ENCODE measurements around the gene NR1I2.

NR1I2 gene

DNA sequence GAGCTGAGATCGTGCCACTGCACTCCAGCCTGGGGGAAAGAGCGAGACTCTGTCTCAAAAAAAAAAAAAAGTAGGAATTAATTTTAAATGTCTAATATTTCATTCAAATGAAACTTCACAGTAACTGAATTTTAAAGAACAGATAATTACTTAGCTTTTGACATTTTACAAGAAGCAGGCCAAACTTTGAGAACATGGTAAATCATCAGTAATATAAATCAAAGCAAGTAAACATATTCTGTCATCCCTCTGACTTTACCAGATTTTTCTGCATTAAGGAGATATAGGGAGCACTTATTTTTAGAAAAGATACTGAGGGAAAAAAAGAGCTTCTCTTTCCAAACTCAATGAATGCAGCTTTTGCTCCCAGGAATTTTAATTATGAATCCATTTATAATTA lies 37.0 kb downstream of the NR1I2 start:
- no peaks in the 10 kb centered on the region for H3K27me3 Mint-ChIP-seq
- no peaks in the 10 kb centered on the region for H3K36me3 Mint-ChIP-seq
- ATAC-seq (ENCODE audit: low read depth), result no peak
- H3K27ac Mint-ChIP-seq, result no peak overlapping the region
- no peaks in the 10 kb centered on the region for H3K4me1 Mint-ChIP-seq
- H3K9me3 Mint-ChIP-seq, result no peaks in the 10 kb centered on the region
- DNase-seq (ENCODE audit: low spot score in 2 of 2), result no peak
- H3K4me3 Mint-ChIP-seq, result no peak overlapping the region

GRCh38 chr3:119819806-119820205 lies 37.9 kb downstream of the NR1I2 start:
- Mint-ChIP-seq H3K4me1 (no peaks in the 10 kb centered on the region), H3K4me3 (no peak overlapping the region), H3K36me3 (no peaks in the 10 kb centered on the region)

GRCh38 chr3:119825820-119826219 lies 43.9 kb downstream of the NR1I2 start:
- no peak overlapping the region for H3K4me3 Mint-ChIP-seq
- H3K4me1 Mint-ChIP-seq, result no peaks in the 10 kb centered on the region
- DNase-seq (ENCODE audit: low spot score in 2 of 2) (no peak), ATAC-seq (ENCODE audit: low read depth) (no peak)
- peaks cover 7% of the 10 kb centered on the region for H3K36me3 Mint-ChIP-seq
- no peaks in the 10 kb centered on the region for H3K9me3 Mint-ChIP-seq
- no peaks in the 10 kb centered on the region for H3K27me3 Mint-ChIP-seq
- H3K27ac Mint-ChIP-seq, result peak overlapping the region; percentile 70

More at GRCh38 chr3:119819806-119820205, 37.9 kb downstream of the NR1I2 start:
- H3K27me3 Mint-ChIP-seq, result no peaks in the 10 kb centered on the region
- no peak overlapping the region for H3K27ac Mint-ChIP-seq
- DNase-seq (ENCODE audit: low spot score in 2 of 2) (no peak), ATAC-seq (ENCODE audit: low read depth) (no peak)
- H3K9me3 Mint-ChIP-seq, result no peaks in the 10 kb centered on the region

- H3K36me3 Mint-ChIP-seq, result peaks cover 8% of the 10 kb centered on the region
- ATAC-seq (ENCODE audit: low read depth) (no peak), DNase-seq (ENCODE audit: low spot score in 2 of 2) (no peak)
- no peaks in the 10 kb centered on the region for H3K4me1 Mint-ChIP-seq
- no peaks in the 10 kb centered on the region for H3K27me3 Mint-ChIP-seq
- H3K27ac Mint-ChIP-seq, result no peak overlapping the region
- no peaks in the 10 kb centered on the region for H3K9me3 Mint-ChIP-seq
- no peak overlapping the region for H3K4me3 Mint-ChIP-seq
These were observed 45.1 kb downstream of the NR1I2 start for GRCh38 chr3:119826711-119827608.

GRCh38 chr3:119829420-119829819 lies 47.5 kb downstream of the NR1I2 start:
- H3K27ac Mint-ChIP-seq, result no peak overlapping the region
- no peaks in the 10 kb centered on the region for H3K4me1 Mint-ChIP-seq
- no peak for ATAC-seq (ENCODE audit: low read depth)
- H3K4me3 Mint-ChIP-seq, result no peak overlapping the region
- H3K36me3 Mint-ChIP-seq, result peaks cover 15% of the 10 kb centered on the region
- DNase-seq (ENCODE audit: low spot score in 2 of 2), result no peak
- H3K9me3 Mint-ChIP-seq, result no peaks in the 10 kb centered on the region
- H3K27me3 Mint-ChIP-seq, result no peaks in the 10 kb centered on the region

GRCh38 chr3:119831022-119831421 lies 49.1 kb downstream of the NR1I2 start:
- H3K27ac Mint-ChIP-seq, result no peak overlapping the region
- H3K9me3 Mint-ChIP-seq, result no peaks in the 10 kb centered on the region
- no peak for ATAC-seq (ENCODE audit: low read depth)
- H3K36me3 Mint-ChIP-seq, result peaks cover 15% of the 10 kb centered on the region
- H3K4me1 Mint-ChIP-seq, result peaks cover 4% of the 10 kb centered on the region
- no peaks in the 10 kb centered on the region for H3K27me3 Mint-ChIP-seq
- DNase-seq (ENCODE audit: low spot score in 2 of 2), result no peak
- H3K4me3 Mint-ChIP-seq, result no peak overlapping the region

DNA sequence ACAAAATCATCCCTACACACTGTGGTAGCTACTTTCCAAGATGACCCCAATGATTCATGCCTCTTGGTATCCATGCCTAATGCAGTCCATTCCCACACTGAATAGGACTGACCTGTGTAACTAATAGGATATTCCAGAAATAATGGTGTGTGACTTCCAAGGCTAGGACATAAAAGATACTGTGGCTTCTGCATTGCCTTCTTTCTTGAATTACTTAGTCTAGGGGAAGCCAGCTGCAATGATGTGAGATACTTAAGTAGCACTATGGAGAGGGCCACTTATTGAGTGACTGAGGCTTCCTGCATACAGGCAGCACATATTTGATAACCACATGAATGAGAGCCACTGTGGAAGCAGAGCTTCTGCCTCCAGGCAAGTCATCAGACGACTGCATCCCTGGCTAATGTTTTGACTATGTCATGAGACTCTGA lies 50.1 kb downstream of the NR1I2 start:
- no peak for ATAC-seq (ENCODE audit: low read depth)
- H3K4me1 Mint-ChIP-seq, result peaks cover 4% of the 10 kb centered on the region
- H3K9me3 Mint-ChIP-seq, result no peaks in the 10 kb centered on the region
- peaks cover 15% of the 10 kb centered on the region for H3K36me3 Mint-ChIP-seq
- no peak for DNase-seq (ENCODE audit: low spot score in 2 of 2)
- H3K4me3 Mint-ChIP-seq, result no peak overlapping the region
- H3K27ac Mint-ChIP-seq, result no peak overlapping the region
- no peaks in the 10 kb centered on the region for H3K27me3 Mint-ChIP-seq

- Mint-ChIP-seq H3K27me3 (no peaks in the 10 kb centered on the region), H3K4me3 (no peak overlapping the region), H3K27ac (no peak overlapping the region), H3K4me1 (peaks cover 4% of the 10 kb centered on the region), H3K9me3 (no peaks in the 10 kb centered on the region), H3K36me3 (peaks cover 15% of the 10 kb centered on the region)
- DNase-seq (ENCODE audit: low spot score in 2 of 2) (no peak), ATAC-seq (ENCODE audit: low read depth) (no peak)
These were observed 53.0 kb downstream of the NR1I2 start for GRCh38 chr3:119834754-119835370.

- ATAC-seq (ENCODE audit: low read depth) (no peak), DNase-seq (ENCODE audit: low spot score in 2 of 2) (no peak)
- H3K9me3 Mint-ChIP-seq, result no peaks in the 10 kb centered on the region
- H3K4me1 Mint-ChIP-seq, result peaks cover 4% of the 10 kb centered on the region
- H3K27ac Mint-ChIP-seq, result no peak overlapping the region
- no peaks in the 10 kb centered on the region for H3K27me3 Mint-ChIP-seq
- H3K36me3 Mint-ChIP-seq, result peaks cover 14% of the 10 kb centered on the region
- H3K4me3 Mint-ChIP-seq, result no peak overlapping the region
These were observed 53.7 kb downstream of the NR1I2 start for GRCh38 chr3:119835556-119835955.

DNA sequence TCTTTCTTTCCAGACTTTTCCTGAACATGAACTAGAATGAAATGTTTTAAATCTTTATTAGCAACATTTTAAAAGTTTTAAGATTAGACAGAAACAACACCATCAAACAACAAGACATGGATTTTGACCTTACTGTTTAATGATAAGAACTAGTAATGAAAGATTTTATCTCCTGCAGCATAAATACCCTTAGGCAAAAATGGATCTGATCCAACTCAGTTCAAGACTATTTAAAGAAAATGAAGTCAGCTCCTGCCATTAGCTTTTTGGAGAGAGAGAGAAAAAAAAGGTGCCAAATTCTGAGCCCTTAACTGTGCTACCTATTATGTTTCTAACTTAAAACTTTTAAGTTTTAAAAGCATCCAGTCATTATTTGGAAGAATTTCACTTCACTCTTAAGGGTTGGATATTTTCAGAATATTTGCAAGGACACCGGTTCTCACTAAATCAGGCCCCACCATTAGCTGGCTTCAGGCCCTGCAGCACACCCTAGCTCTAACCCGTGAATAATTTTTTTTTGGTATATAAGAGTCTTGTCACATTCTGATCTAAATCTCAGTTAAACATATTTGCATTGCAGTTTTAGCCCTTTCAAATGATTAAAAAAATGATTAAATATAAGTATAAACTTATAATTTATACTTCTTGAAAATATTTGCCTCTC lies 60.0 kb downstream of the NR1I2 start:
- ATAC-seq (ENCODE audit: low read depth), result no peak
- Mint-ChIP-seq H3K4me3 (no peak overlapping the region), H3K27ac (peak overlapping the region; percentile 20), H3K9me3 (no peaks in the 10 kb centered on the region), H3K36me3 (peaks cover 31% of the 10 kb centered on the region), H3K4me1 (peaks cover 13% of the 10 kb centered on the region), H3K27me3 (no peaks in the 10 kb centered on the region)
- DNase-seq (ENCODE audit: low spot score in 2 of 2), result no peak

- no peak overlapping the region for H3K27ac Mint-ChIP-seq
- ATAC-seq (ENCODE audit: low read depth) (no peak), DNase-seq (ENCODE audit: low spot score in 2 of 2) (no peak)
- H3K4me1 Mint-ChIP-seq, result peaks cover 8% of the 10 kb centered on the region
- H3K4me3 Mint-ChIP-seq, result no peak overlapping the region
- no peaks in the 10 kb centered on the region for H3K27me3 Mint-ChIP-seq
- H3K36me3 Mint-ChIP-seq, result peaks cover 37% of the 10 kb centered on the region
- no peaks in the 10 kb centered on the region for H3K9me3 Mint-ChIP-seq
These were observed 67.2 kb downstream of the NR1I2 start for GRCh38 chr3:119849126-119849525.

DNA sequence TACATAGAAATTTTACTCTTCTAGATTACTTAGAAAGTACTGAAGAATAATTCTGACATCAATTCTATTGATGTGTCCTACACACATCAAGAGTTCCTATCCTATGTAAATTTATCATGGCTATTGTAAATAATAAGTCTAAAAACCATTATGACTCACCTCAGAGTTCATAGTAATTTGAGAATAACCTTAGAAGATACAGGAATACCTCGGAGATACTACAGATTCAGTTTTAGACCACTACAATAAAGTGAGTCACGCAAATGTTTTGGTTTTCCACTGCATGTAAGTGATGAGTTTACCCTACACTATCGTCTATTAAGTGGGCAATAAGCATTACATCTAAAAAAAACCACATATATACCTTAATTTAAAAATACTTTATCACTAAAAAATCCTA lies 74.8 kb downstream of the NR1I2 start:
- ATAC-seq (ENCODE audit: low read depth), result no peak
- Mint-ChIP-seq H3K4me1 (peaks cover 2% of the 10 kb centered on the region), H3K27ac (no peak overlapping the region), H3K4me3 (no peak overlapping the region), H3K27me3 (no peaks in the 10 kb centered on the region), H3K36me3 (peaks cover 51% of the 10 kb centered on the region), H3K9me3 (peaks cover 8% of the 10 kb centered on the region)
- no peak for DNase-seq (ENCODE audit: low spot score in 2 of 2)

- Mint-ChIP-seq H3K4me3 (no peak overlapping the region), H3K4me1 (peaks cover 2% of the 10 kb centered on the region), H3K27me3 (no peaks in the 10 kb centered on the region), H3K36me3 (peaks cover 62% of the 10 kb centered on the region), H3K9me3 (peaks cover 8% of the 10 kb centered on the region), H3K27ac (no peak overlapping the region)
- DNase-seq (ENCODE audit: low spot score in 2 of 2) (no peak), ATAC-seq (ENCODE audit: low read depth) (no peak)
These were observed 77.1 kb downstream of the NR1I2 start for GRCh38 chr3:119858957-119859356.

- H3K36me3 Mint-ChIP-seq, result peaks cover 58% of the 10 kb centered on the region
- H3K27ac Mint-ChIP-seq, result no peak overlapping the region
- DNase-seq (ENCODE audit: low spot score in 2 of 2) (no peak), ATAC-seq (ENCODE audit: low read depth) (no peak)
- no peaks in the 10 kb centered on the region for H3K27me3 Mint-ChIP-seq
- peaks cover 2% of the 10 kb centered on the region for H3K4me1 Mint-ChIP-seq
- peaks cover 8% of the 10 kb centered on the region for H3K9me3 Mint-ChIP-seq
- H3K4me3 Mint-ChIP-seq, result no peak overlapping the region
These were observed 77.8 kb downstream of the NR1I2 start for GRCh38 chr3:119859728-119860127.
